Esophagus squamous epithelium (tissue), 4 donors: ENCODE measurements around the gene FFAR1.

ENCODE experiments used
- POLR2A ChIP-seq, 4 donors: fragments of 450-650 bp; IDR thresholded peaks; one replicate each; pipeline ENCODE4 v1.6.1; 2017; ENCODE audit warnings: antibody characterized with exemption in 4 of 4, mild to moderate bottlenecking in 4 of 4, moderate library complexity in 3 of 4
- TF ChIP-seq, protein P1 (sequence below), 6 experiments: fragments of 450-650 bp in 4 of 6; fragments of 200-600 bp in 2 of 6; sonication (generic) in 2 of 6; IDR thresholded peaks; one replicate each; pipeline ENCODE4 v1.5.1; 2016 to 2019; ENCODE audit warnings: antibody characterized with exemption in 6 of 6, mild to moderate bottlenecking in 4 of 6, moderate library complexity in 4 of 6

DNA sequence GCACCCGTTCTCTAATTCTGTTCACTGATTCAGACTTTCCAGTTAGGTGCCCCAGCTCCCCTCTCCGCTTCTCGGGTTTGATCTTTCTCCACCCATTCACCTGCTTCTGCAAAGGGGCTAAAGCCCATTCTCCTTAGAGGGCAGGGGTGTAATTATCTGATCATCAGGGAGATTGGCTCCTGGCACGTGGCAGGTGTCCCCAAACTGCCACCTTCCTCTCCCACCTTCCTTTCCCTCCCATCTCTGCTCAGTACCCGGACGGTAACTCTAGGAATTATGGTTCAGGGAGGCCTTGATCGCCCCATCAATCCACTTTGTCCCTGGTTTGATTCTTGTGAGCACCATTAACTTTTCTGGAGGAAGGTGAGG, 212 bp downstream of the FFAR1 start:
- TF ChIP-seq, protein P1, sequence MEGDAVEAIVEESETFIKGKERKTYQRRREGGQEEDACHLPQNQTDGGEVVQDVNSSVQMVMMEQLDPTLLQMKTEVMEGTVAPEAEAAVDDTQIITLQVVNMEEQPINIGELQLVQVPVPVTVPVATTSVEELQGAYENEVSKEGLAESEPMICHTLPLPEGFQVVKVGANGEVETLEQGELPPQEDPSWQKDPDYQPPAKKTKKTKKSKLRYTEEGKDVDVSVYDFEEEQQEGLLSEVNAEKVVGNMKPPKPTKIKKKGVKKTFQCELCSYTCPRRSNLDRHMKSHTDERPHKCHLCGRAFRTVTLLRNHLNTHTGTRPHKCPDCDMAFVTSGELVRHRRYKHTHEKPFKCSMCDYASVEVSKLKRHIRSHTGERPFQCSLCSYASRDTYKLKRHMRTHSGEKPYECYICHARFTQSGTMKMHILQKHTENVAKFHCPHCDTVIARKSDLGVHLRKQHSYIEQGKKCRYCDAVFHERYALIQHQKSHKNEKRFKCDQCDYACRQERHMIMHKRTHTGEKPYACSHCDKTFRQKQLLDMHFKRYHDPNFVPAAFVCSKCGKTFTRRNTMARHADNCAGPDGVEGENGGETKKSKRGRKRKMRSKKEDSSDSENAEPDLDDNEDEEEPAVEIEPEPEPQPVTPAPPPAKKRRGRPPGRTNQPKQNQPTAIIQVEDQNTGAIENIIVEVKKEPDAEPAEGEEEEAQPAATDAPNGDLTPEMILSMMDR (IDR thresholded peaks at IDR 0.05), result no peak
- no peak for TF ChIP-seq POLR2A (IDR thresholded peaks at IDR 0.05)
